Mesendoderm (in vitro differentiated cells): ENCODE data around the gene ASTL.

Experiments used
- DNase-seq: peaks from one replicate; pipeline ENCODE4 v3.0.0; 2013
- H2AK5ac ChIP-seq: 2 replicates; pipeline ENCODE4 v1.6.1; 2013; ENCODE audit warnings: low read length, inconsistent platforms
- H2BK120ac ChIP-seq: 2 replicates; pipeline ENCODE4 v1.6.1; 2013; ENCODE audit warnings: low read depth, mild to moderate bottlenecking, low read length, moderate library complexity, mixed read lengths
- H2BK15ac ChIP-seq: replicated peaks from 2 replicates; pipeline ENCODE4 v1.6.1; 2013; ENCODE audit warnings: low read depth, mild to moderate bottlenecking, moderate library complexity
- H2BK5ac ChIP-seq: 2 replicates; pipeline ENCODE4 v1.6.1; 2013; ENCODE audit warnings: low read length, inconsistent platforms
- H3K18ac ChIP-seq: 2 replicates; pipeline ENCODE4 v1.6.1; 2013; ENCODE audit warnings: mild to moderate bottlenecking, low read length, mixed read lengths
- H3K23ac ChIP-seq: one replicate; pipeline ENCODE4 v1.6.1; 2013; ENCODE audit warnings: low read length
- H3K27ac ChIP-seq: 2 replicates; pipeline ENCODE4 v1.5.1; 2013; ENCODE audit warnings: low read depth, mild to moderate bottlenecking, inconsistent platforms, low read length, moderate library complexity
- H3K27me3 ChIP-seq: 2 replicates; pipeline ENCODE4 v1.6.1; 2013; ENCODE audit warnings: low read length, control low read depth, mild to moderate bottlenecking, inconsistent platforms; ENCODE audit not compliant: insufficient read depth, poor library complexity
- H3K36me3 ChIP-seq: 2 replicates; pipeline ENCODE4 v1.6.1; 2013; ENCODE audit warnings: low read length, inconsistent platforms; ENCODE audit not compliant: control insufficient read depth, insufficient read depth
- H3K4ac ChIP-seq: one replicate; pipeline ENCODE4 v1.6.1; 2013; ENCODE audit warnings: low read depth, mild to moderate bottlenecking, low read length, moderate library complexity
- H3K4me1 ChIP-seq: 2 replicates; pipeline ENCODE4 v1.6.1; 2013; ENCODE audit warnings: low read depth, low read length, inconsistent platforms; ENCODE audit not compliant: control insufficient read depth
- H3K4me2 ChIP-seq: 2 replicates; pipeline ENCODE4 v1.6.1; 2013; ENCODE audit warnings: low read length
- H3K4me3 ChIP-seq: 2 replicates; pipeline ENCODE4 v1.5.1; 2013; ENCODE audit warnings: mild to moderate bottlenecking, low read length
- H3K56ac ChIP-seq: one replicate; pipeline ENCODE4 v1.6.1; 2013; ENCODE audit warnings: low read length
- H3K79me1 ChIP-seq: 2 replicates; pipeline ENCODE4 v1.6.1; 2013; ENCODE audit warnings: low read length, inconsistent platforms
- H3K79me2 ChIP-seq: 2 replicates; pipeline ENCODE4 v1.6.1; 2013; ENCODE audit warnings: mild to moderate bottlenecking, low read length; ENCODE audit not compliant: control insufficient read depth, insufficient read depth
- H3K9ac ChIP-seq: 2 replicates; pipeline ENCODE4 v1.6.1; 2013; ENCODE audit warnings: low read length, inconsistent platforms
- H4K5ac ChIP-seq: one replicate; pipeline ENCODE4 v1.6.1; 2013; ENCODE audit warnings: low read length
- H4K8ac ChIP-seq: one replicate; pipeline ENCODE4 v1.6.1; 2013; ENCODE audit warnings: low read depth, mild to moderate bottlenecking, control low read depth, low read length, moderate library complexity
- WGBS: extraction: QIAGEN DNeasy Blood & Tissue Kit; methylation state at CpG from one replicate; pipeline ENCODE4 v1.1.7; 2013; ENCODE audit warnings: low lambda C conversion rate, missing lambda C conversion rate; ENCODE audit not compliant: insufficient coverage; ENCODE audit errors: extremely low coverage; 5-methylcytosine and 5-hydroxymethylcytosine counted together

The ASTL gene

GRCh38 chr2:96115631-96116423 is 22.5 kb downstream of the ASTL start:
- no peak overlapping the region for H3K4ac ChIP-seq
- no peaks in the 10 kb centered on the region for H3K79me2 ChIP-seq
- H3K27ac ChIP-seq: no peak overlapping the region
- no peaks in the 10 kb centered on the region for H3K4me1 ChIP-seq
- H3K36me3 ChIP-seq: no peaks in the 10 kb centered on the region
- H2AK5ac ChIP-seq: no peak overlapping the region
- peak overlapping the region; percentile 53 for H3K9ac ChIP-seq
- H3K79me1 ChIP-seq: no peaks in the 10 kb centered on the region
- H2BK15ac ChIP-seq: no peak overlapping the region
- H3K18ac ChIP-seq: no peak overlapping the region
- H3K23ac ChIP-seq: peak overlapping the region; percentile 80
- WGBS: no CpG with 5 or more reads among the region's 77 CpGs
- DNase-seq: no peak
- no peak overlapping the region for H4K5ac ChIP-seq
- H3K27me3 ChIP-seq: no peaks in the 10 kb centered on the region
- H2BK5ac ChIP-seq: no peak overlapping the region
- peak overlapping the region; percentile 69 for H3K56ac ChIP-seq
- peak overlapping the region; percentile 71 for H3K4me2 ChIP-seq
- H4K8ac ChIP-seq: no peak overlapping the region
- no peak overlapping the region for H3K4me3 ChIP-seq
- no peak overlapping the region for H2BK120ac ChIP-seq

- no peaks in the 10 kb centered on the region for H3K79me1 ChIP-seq
- no peaks in the 10 kb centered on the region for H3K27me3 ChIP-seq
- H4K5ac ChIP-seq: no peak overlapping the region
- H3K4me1 ChIP-seq: no peaks in the 10 kb centered on the region
- no peak overlapping the region for H3K4me2 ChIP-seq
- H2BK15ac ChIP-seq: no peak overlapping the region
- WGBS: no CpG with 5 or more reads among the region's 24 CpGs
- H3K56ac ChIP-seq: no peak overlapping the region
- H3K4me3 ChIP-seq: no peak overlapping the region
- H3K23ac ChIP-seq: no peak overlapping the region
- no peak overlapping the region for H3K4ac ChIP-seq
- DNase-seq: no peak
- no peak overlapping the region for H2BK5ac ChIP-seq
- no peaks in the 10 kb centered on the region for H3K79me2 ChIP-seq
- H3K9ac ChIP-seq: no peak overlapping the region
- no peak overlapping the region for H2AK5ac ChIP-seq
- no peaks in the 10 kb centered on the region for H3K36me3 ChIP-seq
- H2BK120ac ChIP-seq: no peak overlapping the region
- H4K8ac ChIP-seq: no peak overlapping the region
- no peak overlapping the region for H3K27ac ChIP-seq
- no peak overlapping the region for H3K18ac ChIP-seq
Measured at GRCh38 chr2:96114903-96115581, 23.3 kb downstream of the ASTL start.

- Histone ChIP-seq H4K5ac (no peak overlapping the region), H3K18ac (no peak overlapping the region)
Measured at GRCh38 chr2:96114546-96114902, 23.8 kb downstream of the ASTL start.

GRCh38 chr2:96113951-96114350 is 24.4 kb downstream of the ASTL start:
- WGBS: no CpG with 5 or more reads among the region's 17 CpGs
- no peaks in the 10 kb centered on the region for H3K27me3 ChIP-seq

More at GRCh38 chr2:96114546-96114902, 23.8 kb downstream of the ASTL start:
- Histone ChIP-seq H3K4ac (no peak overlapping the region), H3K79me2 (no peaks in the 10 kb centered on the region), H2BK5ac (no peak overlapping the region), H3K23ac (no peak overlapping the region), H2BK120ac (no peak overlapping the region), H3K56ac (no peak overlapping the region), H3K4me3 (no peak overlapping the region), H3K4me2 (no peak overlapping the region), H3K9ac (no peak overlapping the region), H3K79me1 (no peaks in the 10 kb centered on the region), H2BK15ac (no peak overlapping the region), H2AK5ac (no peak overlapping the region), H3K4me1 (no peaks in the 10 kb centered on the region), H4K8ac (no peak overlapping the region), H3K36me3 (no peaks in the 10 kb centered on the region), H3K27me3 (no peaks in the 10 kb centered on the region), H3K27ac (no peak overlapping the region)
- no CpG with 5 or more reads among the region's 13 CpGs for WGBS
- DNase-seq: no peak

GRCh38 chr2:96113367-96113677 is 25.0 kb downstream of the ASTL start:
- Histone ChIP-seq H3K79me1 (no peaks in the 10 kb centered on the region), H3K27ac (no peak overlapping the region), H3K4me1 (peaks cover 6% of the 10 kb centered on the region), H2BK15ac (no peak overlapping the region), H2BK120ac (no peak overlapping the region), H2AK5ac (no peak overlapping the region), H3K27me3 (no peaks in the 10 kb centered on the region), H3K4me2 (no peak overlapping the region), H4K5ac (no peak overlapping the region), H3K18ac (no peak overlapping the region), H3K36me3 (no peaks in the 10 kb centered on the region), H3K4ac (no peak overlapping the region), H3K4me3 (no peak overlapping the region), H3K79me2 (no peaks in the 10 kb centered on the region), H3K56ac (no peak overlapping the region), H2BK5ac (no peak overlapping the region), H3K9ac (no peak overlapping the region), H3K23ac (no peak overlapping the region), H4K8ac (no peak overlapping the region)
- no CpG with 5 or more reads among the region's 7 CpGs for WGBS
- no peak for DNase-seq

More at GRCh38 chr2:96113951-96114350, 24.4 kb downstream of the ASTL start:
- Histone ChIP-seq H3K18ac (no peak overlapping the region), H3K36me3 (no peaks in the 10 kb centered on the region), H3K4me2 (no peak overlapping the region), H3K79me2 (no peaks in the 10 kb centered on the region), H3K56ac (no peak overlapping the region), H2AK5ac (no peak overlapping the region), H3K23ac (no peak overlapping the region), H3K27ac (no peak overlapping the region), H3K9ac (no peak overlapping the region), H2BK120ac (no peak overlapping the region), H3K4me1 (peaks cover 2% of the 10 kb centered on the region), H4K8ac (no peak overlapping the region), H3K4ac (no peak overlapping the region), H3K79me1 (no peaks in the 10 kb centered on the region), H2BK15ac (no peak overlapping the region), H2BK5ac (no peak overlapping the region), H3K4me3 (no peak overlapping the region), H4K5ac (no peak overlapping the region)
- no peak for DNase-seq
